KMS-11 (cell line): Measurements from ENCODE around the gene WWTR1.

Experiments
- H2AFZ ChIP-seq: fragments of 200-600 bp; sonication (generic); 2 replicates; pipeline ENCODE4 v1.6.1; 2016; ENCODE audit warnings: antibody characterized with exemption, mixed run types, low read depth
- H3K27ac ChIP-seq: fragments of 200-600 bp; sonication (generic); 2 replicates; pipeline ENCODE4 v1.6.1; 2016; ENCODE audit warnings: mild to moderate bottlenecking, mixed run types
- H3K27me3 ChIP-seq: fragments of 200-600 bp; sonication (generic); 2 replicates; pipeline ENCODE4 v1.6.1; 2017; ENCODE audit warnings: mild to moderate bottlenecking, low read depth, mixed run types, moderate library complexity; ENCODE audit not compliant: insufficient read depth
- H3K36me3 ChIP-seq: fragments of 200-600 bp; sonication (generic); 2 replicates; pipeline ENCODE4 v1.6.1; 2017; ENCODE audit warnings: mild to moderate bottlenecking, mixed run types; ENCODE audit not compliant: insufficient read depth
- H3K4me1 ChIP-seq: fragments of 200-600 bp; sonication (generic); 2 replicates; pipeline ENCODE4 v1.6.1; 2016; ENCODE audit warnings: mild to moderate bottlenecking, low read depth, mixed run types; ENCODE audit not compliant: poor library complexity, severe bottlenecking
- H3K4me2 ChIP-seq: fragments of 200-600 bp; sonication (generic); 2 replicates; pipeline ENCODE4 v1.7.0; 2016; ENCODE audit warnings: mild to moderate bottlenecking, mixed run types
- H3K4me3 ChIP-seq: fragments of 200-600 bp; sonication (generic); IDR thresholded peaks from 2 replicates; pipeline ENCODE4 v1.6.1; 2017; ENCODE audit warnings: low read depth, low read length, mixed read lengths; ENCODE audit not compliant: insufficient read depth
- H3K79me2 ChIP-seq: fragments of 200-600 bp; sonication (generic); 2 replicates; pipeline ENCODE4 v1.6.1; 2016; ENCODE audit warnings: low read depth, mixed run types; ENCODE audit not compliant: insufficient read depth
- H3K9ac ChIP-seq: fragments of 200-600 bp; sonication (generic); 2 replicates; pipeline ENCODE4 v1.6.1; 2016; ENCODE audit warnings: mild to moderate bottlenecking, mixed run types
- H4K20me1 ChIP-seq: fragments of 200-600 bp; sonication (generic); 2 replicates; pipeline ENCODE4 v1.6.1; 2016; ENCODE audit warnings: mild to moderate bottlenecking, mixed run types; ENCODE audit not compliant: insufficient read depth
- CTCF ChIP-seq: fragments of 200-600 bp; sonication (generic); conservative IDR thresholded peaks from 2 replicates; pipeline ENCODE4 v1.6.1; 2017; ENCODE audit warnings: low read depth, mild to moderate bottlenecking, antibody characterized with exemption, low read length, moderate library complexity, mixed read lengths

Gene WWTR1

GRCh38 chr3:149554826-149555225 lies 103.0 kb downstream of the WWTR1 start:
- no peak overlapping the region for H3K4me2 ChIP-seq
- no peaks in the 10 kb centered on the region for H3K27me3 ChIP-seq
- H3K27ac ChIP-seq: no peak overlapping the region
- H2AFZ ChIP-seq: no peak overlapping the region
- no peaks in the 10 kb centered on the region for H4K20me1 ChIP-seq
- H3K79me2 ChIP-seq: no peaks in the 10 kb centered on the region
- H3K4me1 ChIP-seq: no peaks in the 10 kb centered on the region
- no peak for TF ChIP-seq CTCF
- no peaks in the 10 kb centered on the region for H3K36me3 ChIP-seq
- H3K4me3 ChIP-seq: no peak overlapping the region
- no peak overlapping the region for H3K9ac ChIP-seq

GRCh38 chr3:149553781-149554451 lies 103.9 kb downstream of the WWTR1 start:
- H3K4me3 ChIP-seq: no peak overlapping the region
- TF ChIP-seq CTCF: no peak
- H3K27ac ChIP-seq: no peak overlapping the region

GRCh38 chr3:149552700-149553099 lies 105.1 kb downstream of the WWTR1 start:
- no peak overlapping the region for H3K9ac ChIP-seq
- no peaks in the 10 kb centered on the region for H3K4me1 ChIP-seq
- H3K27me3 ChIP-seq: no peaks in the 10 kb centered on the region
- no peaks in the 10 kb centered on the region for H3K36me3 ChIP-seq
- H3K79me2 ChIP-seq: no peaks in the 10 kb centered on the region
- no peak for TF ChIP-seq CTCF
- H3K4me3 ChIP-seq: no peak overlapping the region
- H3K4me2 ChIP-seq: no peak overlapping the region
- no peak overlapping the region for H2AFZ ChIP-seq
- no peak overlapping the region for H3K27ac ChIP-seq
- H4K20me1 ChIP-seq: no peaks in the 10 kb centered on the region

More at GRCh38 chr3:149553781-149554451, 103.9 kb downstream of the WWTR1 start:
- H3K9ac ChIP-seq: no peak overlapping the region
- no peaks in the 10 kb centered on the region for H3K79me2 ChIP-seq
- no peak overlapping the region for H2AFZ ChIP-seq
- no peaks in the 10 kb centered on the region for H3K4me1 ChIP-seq
- no peak overlapping the region for H3K4me2 ChIP-seq
- H3K36me3 ChIP-seq: no peaks in the 10 kb centered on the region
- H3K27me3 ChIP-seq: no peaks in the 10 kb centered on the region
- no peaks in the 10 kb centered on the region for H4K20me1 ChIP-seq

GRCh38 chr3:149551500-149551899 lies 106.3 kb downstream of the WWTR1 start:
- H3K36me3 ChIP-seq: no peaks in the 10 kb centered on the region
- H3K27ac ChIP-seq: no peak overlapping the region
- H3K27me3 ChIP-seq: no peaks in the 10 kb centered on the region
- H3K4me2 ChIP-seq: no peak overlapping the region
- no peaks in the 10 kb centered on the region for H3K79me2 ChIP-seq
- no peak for TF ChIP-seq CTCF
- H3K4me1 ChIP-seq: no peaks in the 10 kb centered on the region
- H4K20me1 ChIP-seq: no peaks in the 10 kb centered on the region
- H3K4me3 ChIP-seq: no peak overlapping the region
- H3K9ac ChIP-seq: no peak overlapping the region
- no peak overlapping the region for H2AFZ ChIP-seq
